GM15510 (cell line): Measurements from ENCODE around the gene PIEZO2.

Experiments
- POLR2A ChIP-seq: IDR thresholded peaks from 3 replicates; pipeline ENCODE4 v1.6.1; 2011; ENCODE audit warnings: borderline replicate concordance; ENCODE audit not compliant: insufficient read length; ENCODE audit errors: extremely low read depth

The PIEZO2 gene

GRCh38 chr18:10843565-10843964 is 305.8 kb downstream of the PIEZO2 start:
- no peak for TF ChIP-seq POLR2A

GRCh38 chr18:10842861-10843260 is 306.5 kb downstream of the PIEZO2 start:
- TF ChIP-seq POLR2A = no peak

GRCh38 chr18:10842371-10842770 is 307.0 kb downstream of the PIEZO2 start:
- TF ChIP-seq POLR2A = no peak

GRCh38 chr18:10841203-10841602 is 308.2 kb downstream of the PIEZO2 start:
- no peak for TF ChIP-seq POLR2A

- TF ChIP-seq POLR2A = no peak
These were observed 308.6 kb downstream of the PIEZO2 start for GRCh38 chr18:10840743-10841142.

GRCh38 chr18:10839421-10839820 is 309.9 kb downstream of the PIEZO2 start:
- TF ChIP-seq POLR2A = no peak

GRCh38 chr18:10838553-10838952 is 310.8 kb downstream of the PIEZO2 start:
- no peak for TF ChIP-seq POLR2A

- no peak for TF ChIP-seq POLR2A
These were observed 315.1 kb downstream of the PIEZO2 start for GRCh38 chr18:10834128-10834815.

GRCh38 chr18:10833656-10834055 is 315.7 kb downstream of the PIEZO2 start:
- TF ChIP-seq POLR2A = no peak

GRCh38 chr18:10826400-10826799 is 323.0 kb downstream of the PIEZO2 start:
- TF ChIP-seq POLR2A = no peak

GRCh38 chr18:10822456-10822855 is 326.9 kb downstream of the PIEZO2 start:
- TF ChIP-seq POLR2A = no peak

GRCh38 chr18:10820681-10821080 is 328.7 kb downstream of the PIEZO2 start:
- TF ChIP-seq POLR2A = no peak

GRCh38 chr18:10814336-10814735 is 335.0 kb downstream of the PIEZO2 start:
- no peak for TF ChIP-seq POLR2A

- TF ChIP-seq POLR2A = no peak
These were observed 343.7 kb downstream of the PIEZO2 start for GRCh38 chr18:10805587-10806118.

- TF ChIP-seq POLR2A = no peak
These were observed 345.2 kb downstream of the PIEZO2 start for GRCh38 chr18:10804126-10804525.
